GM12801 (cell line): ENCODE results near the gene RGS11.

ENCODE experiments used
- TF ChIP-seq, protein P1 (sequence below): IDR thresholded peaks from one replicate; pipeline ENCODE4 v1.5.1; 2011; ENCODE audit warnings: control low read depth; ENCODE audit not compliant: insufficient read length; ENCODE audit errors: extremely low read depth

Gene RGS11

DNA sequence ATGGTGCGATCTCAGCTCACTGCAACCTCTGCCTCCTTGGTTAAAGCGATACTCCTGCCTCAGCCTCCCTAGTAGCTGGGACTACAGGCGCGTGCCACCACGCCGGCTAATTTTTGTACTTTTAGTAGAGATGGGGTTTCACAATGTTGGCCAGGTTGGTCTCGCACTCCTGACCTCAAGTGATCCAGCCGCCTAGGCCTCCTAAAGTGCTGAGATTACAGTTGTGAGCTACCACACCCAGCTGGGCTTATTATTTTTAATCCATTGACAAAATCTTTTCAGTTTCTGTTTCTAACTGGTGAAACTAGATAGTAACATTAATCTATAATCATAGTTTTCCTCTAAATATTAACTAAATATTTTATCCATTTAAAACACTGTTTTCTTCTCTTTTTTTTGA, 35.2 kb downstream of the RGS11 start:
- TF ChIP-seq, protein P1, sequence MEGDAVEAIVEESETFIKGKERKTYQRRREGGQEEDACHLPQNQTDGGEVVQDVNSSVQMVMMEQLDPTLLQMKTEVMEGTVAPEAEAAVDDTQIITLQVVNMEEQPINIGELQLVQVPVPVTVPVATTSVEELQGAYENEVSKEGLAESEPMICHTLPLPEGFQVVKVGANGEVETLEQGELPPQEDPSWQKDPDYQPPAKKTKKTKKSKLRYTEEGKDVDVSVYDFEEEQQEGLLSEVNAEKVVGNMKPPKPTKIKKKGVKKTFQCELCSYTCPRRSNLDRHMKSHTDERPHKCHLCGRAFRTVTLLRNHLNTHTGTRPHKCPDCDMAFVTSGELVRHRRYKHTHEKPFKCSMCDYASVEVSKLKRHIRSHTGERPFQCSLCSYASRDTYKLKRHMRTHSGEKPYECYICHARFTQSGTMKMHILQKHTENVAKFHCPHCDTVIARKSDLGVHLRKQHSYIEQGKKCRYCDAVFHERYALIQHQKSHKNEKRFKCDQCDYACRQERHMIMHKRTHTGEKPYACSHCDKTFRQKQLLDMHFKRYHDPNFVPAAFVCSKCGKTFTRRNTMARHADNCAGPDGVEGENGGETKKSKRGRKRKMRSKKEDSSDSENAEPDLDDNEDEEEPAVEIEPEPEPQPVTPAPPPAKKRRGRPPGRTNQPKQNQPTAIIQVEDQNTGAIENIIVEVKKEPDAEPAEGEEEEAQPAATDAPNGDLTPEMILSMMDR: no peak

DNA sequence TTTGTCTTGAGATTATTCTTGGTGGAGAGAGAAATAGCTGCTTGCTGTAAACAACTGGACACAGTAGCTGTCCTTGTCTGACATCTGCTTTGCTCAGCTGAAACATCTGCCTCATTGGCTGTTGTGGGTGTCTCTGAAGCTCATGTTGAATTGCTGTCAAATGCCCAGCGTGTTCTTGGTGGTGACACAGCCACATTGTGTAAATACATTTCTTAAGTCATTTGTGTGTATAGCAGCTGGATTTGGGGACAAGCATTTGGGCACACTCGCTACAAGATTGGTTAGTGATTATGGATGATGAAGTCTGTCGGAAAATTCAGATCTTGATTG, 35.8 kb downstream of the RGS11 start:
- TF ChIP-seq, protein P1: no peak

DNA sequence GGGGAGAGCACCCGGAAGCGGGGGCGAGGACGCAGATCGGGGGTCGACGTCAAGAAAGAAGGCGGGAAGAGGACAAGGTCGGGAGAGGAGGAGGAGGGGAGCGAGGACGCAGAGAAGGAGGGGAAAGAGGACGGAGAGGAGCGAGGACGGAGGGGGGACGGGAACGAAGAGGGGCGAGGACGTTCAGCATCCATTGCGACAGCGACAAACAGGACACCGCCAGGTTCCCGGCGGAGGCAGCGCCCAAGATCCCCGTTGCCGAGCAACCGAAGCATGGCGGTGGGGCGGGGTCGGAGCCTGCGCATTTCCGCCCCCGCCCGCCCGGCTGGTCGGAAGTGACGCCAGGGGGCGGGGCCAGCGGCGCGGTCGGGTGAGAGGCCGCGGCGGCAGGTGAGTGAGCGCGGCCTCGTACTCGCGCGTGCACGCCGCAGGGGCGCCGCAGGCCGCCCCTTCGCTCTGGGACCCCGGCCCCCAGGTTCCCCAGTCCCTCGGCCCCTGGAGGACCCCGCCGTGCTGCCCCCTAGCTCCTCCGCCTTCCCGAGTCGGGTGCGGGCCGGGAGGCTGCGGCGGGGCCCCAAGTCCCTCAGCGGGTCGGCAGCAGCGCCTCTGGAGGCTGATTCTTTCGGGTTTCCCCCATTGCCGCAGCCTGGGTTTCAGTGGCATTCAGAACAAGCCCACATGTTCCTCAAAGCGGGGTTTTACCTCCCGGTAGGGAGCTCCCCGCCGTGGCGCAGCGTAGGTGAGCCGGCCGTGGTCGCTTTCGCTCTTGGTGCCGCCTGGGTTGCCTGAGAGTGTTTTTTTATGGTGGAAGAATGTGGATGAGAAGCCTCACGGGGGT, 41.1 kb downstream of the RGS11 start, which contains the start of gene FAM234A:
Gene FAM234A (plus strand): TSS at position 354 of the 838 bp plus-strand sequence. CDS start 19,593 bp downstream, outside the sequence.
- TF ChIP-seq, protein P1: no peak

DNA sequence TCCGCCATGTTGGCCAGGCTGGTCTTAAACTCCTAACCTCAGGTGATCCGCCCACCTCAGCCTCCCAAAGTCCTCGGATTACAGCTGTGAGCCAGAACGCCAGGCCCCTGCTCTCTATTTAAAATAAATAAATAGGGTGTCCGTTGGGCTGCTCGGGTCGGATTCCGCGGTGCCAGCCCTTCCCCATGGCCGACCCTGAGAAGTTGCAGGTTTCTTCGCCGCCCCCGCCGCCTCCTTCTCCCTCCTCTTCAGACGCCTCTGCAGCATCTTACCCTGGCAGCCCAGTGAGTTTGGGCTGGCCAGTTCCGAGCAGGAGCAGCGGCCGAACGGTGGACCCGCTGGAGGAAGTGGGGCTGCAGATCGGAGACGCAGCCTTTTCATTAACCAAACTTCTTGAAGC, 44.8 kb downstream of the RGS11 start:
- TF ChIP-seq, protein P1: no peak

DNA sequence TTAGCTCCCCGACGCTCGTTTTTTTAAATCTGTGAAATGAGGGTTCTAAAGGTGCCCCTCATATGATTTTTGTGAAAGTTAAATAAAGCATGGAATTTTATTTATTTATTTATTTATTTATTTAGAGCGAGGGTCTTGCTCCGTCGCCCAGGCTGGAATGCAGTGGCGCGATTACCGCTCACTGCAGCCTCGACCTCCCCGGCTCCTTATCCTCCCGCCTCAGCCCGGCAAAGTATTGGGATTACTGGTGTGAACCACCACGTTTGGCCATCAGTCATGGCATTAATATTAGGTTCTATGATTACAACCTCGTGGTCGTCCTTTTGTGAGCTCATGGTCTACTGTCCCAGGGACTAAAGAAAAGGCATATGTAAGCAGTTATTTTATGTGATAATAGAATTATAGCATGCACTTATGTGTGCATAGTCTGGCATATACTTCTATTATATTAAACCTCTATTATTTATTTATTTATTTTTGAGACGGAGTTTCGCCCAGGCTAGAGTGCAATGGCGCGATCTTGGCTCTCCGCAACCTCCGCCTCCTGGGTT, 45.9 kb downstream of the RGS11 start:
- TF ChIP-seq, protein P1: no peak

DNA sequence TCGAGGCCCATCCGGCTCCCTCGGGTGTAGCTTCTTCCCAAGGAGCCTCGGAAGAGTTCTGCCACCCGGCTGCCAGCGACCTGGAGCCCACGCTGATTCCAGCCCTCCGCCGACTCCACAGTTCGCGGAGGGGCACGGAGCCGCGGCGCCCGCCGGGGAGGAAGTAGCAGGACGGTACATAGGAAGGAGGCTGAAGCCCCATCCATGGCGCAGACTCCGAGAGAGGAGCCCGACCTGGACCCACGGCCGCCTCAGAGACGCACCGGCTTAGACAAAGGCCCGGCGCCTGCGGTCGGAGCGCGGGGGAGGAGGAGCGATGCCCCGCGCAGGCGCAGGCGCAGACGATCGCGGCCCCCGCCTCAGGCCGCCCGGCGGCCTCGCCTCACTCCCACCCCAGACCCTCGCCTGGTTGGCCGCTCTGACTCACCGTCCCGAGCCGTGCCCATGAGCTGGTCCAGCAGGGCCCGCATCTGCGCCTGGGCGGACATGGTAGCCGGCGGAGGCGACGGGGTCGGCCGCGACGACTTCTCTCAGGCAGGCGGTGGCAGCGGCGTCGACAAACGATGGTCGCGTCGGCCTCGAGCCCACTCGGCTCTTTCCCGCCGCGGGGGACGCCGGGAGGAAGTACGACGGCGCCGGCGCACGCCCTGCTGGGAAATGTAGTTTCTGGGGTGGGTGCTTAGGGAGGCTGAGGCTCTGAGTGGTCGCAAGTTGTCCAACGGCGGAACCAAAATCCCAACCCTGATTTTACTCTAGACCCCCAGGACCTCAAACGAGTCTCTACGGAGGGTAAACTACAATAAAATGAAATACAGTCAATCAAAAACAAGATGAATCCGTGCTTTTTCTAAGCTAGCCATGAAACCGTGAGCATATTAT, 46.7 kb downstream of the RGS11 start, which contains the start of gene LUC7L:
Gene LUC7L (minus strand): TSS at position 598 of the 879 bp plus-strand sequence. CDS start 110 bp downstream, at position 488.
- TF ChIP-seq, protein P1: no peak
